Skeletal muscle cell (primary cell): Measurements from ENCODE around the gene TENT4B.
"Not testable (repeated sequence)": the region's sequence is repeated elsewhere in the genome, so short reads cannot be mapped to it uniquely, and the experiment has no call there.

Source experiments
- DNase-seq: peaks from one replicate; pipeline ENCODE4 v3.0.0-alpha.2; 2010; ENCODE audit warnings: low read depth
- H3K4me3 ChIP-seq: 2 replicates; pipeline ENCODE4 v1.5.1; 2011; ENCODE audit warnings: low read depth, mild to moderate bottlenecking, control low read depth, low read length, moderate library complexity

The TENT4B gene

DNA sequence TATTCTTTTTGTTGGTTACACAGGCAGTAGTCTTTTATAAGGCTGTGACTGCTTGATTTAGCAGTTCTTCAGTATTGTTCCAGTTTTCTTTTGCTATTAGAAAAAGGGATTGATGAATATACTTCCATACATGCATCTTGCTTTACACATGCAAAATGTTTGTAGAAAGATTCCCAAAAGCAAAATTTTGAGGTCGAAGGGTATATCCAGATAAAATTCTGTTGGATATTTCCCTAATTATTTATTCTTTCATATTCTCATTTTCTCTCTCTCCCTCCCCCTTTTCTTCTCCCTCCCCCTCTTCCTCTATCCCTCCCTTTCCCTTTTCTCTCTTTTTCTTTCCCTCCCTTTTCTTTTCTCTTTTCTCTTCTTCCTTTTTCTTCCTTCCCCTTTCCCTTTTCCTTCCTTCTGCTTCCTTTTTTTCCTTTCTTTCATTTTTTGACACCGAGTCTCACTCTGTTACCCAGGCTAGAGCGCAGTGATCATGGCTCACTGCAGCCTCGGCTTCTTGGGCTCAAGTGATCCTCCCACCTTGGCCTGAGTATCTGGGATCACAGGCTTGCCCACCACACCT is 66.4 kb downstream of the TENT4B start:
- no peak for DNase-seq
- H3K4me3 ChIP-seq = no peak overlapping the region

- H3K4me3 ChIP-seq = no peak overlapping the region
- DNase-seq = no peak
These were observed 71.2 kb downstream of the TENT4B start for GRCh38 chr16:50224286-50224685.

GRCh38 chr16:50227120-50227519 is 74.0 kb downstream of the TENT4B start:
- DNase-seq = no peak
- H3K4me3 ChIP-seq = no peak overlapping the region

GRCh38 chr16:50227665-50228064 is 74.6 kb downstream of the TENT4B start:
- no peak for DNase-seq
- H3K4me3 ChIP-seq = no peak overlapping the region

DNA sequence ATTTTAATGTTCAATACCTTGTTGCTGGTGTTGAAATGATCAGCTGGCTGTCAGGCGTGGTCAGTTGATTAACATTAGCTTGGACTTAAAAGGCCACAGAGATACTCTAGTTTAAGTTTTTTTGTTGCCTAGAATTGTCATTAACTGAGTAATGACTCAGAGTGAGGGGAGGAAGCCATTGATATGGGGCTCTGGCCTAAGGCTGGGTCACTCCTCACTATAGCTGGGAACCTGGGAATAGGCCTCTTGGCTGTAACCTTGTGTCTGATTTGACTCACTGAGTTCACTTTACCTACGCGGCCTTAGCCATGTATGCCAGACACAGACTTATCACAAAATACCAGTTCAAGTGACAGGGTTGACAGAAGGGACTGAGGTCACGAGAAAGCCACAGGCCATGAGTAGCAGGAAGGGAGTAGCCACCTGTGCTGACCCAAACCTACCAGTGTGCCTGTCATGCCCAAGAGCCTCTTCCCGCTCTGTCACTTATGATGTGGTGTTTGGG is 75.3 kb downstream of the TENT4B start:
- no peak for DNase-seq
- H3K4me3 ChIP-seq = no peak overlapping the region

GRCh38 chr16:50229149-50229726 is 76.1 kb downstream of the TENT4B start:
- no peak for DNase-seq
- H3K4me3 ChIP-seq = no peak overlapping the region

GRCh38 chr16:50234771-50235556 is 81.9 kb downstream of the TENT4B start:
- DNase-seq = no peak
- H3K4me3 ChIP-seq = no peak overlapping the region

DNA sequence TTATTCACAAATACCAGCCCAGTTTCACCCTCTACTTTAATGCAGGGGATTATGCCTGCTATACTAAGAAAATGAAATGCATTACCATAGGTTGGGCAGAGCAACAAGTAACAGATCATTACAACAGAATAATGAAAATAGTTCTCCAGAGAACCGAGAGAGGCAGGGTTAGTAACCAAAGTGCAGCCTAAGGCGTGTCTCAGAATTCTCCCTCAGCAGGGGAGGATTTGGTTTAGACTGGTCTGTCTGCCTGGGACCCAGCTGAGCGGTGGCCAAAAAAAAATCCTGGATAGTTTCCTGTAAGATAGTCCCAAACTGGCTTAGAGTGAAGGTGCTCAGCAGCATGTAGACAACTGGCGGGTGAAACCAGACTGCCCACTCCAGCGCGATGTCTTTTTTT is 82.5 kb downstream of the TENT4B start:
- DNase-seq = no peak
- no peak overlapping the region for H3K4me3 ChIP-seq

DNA sequence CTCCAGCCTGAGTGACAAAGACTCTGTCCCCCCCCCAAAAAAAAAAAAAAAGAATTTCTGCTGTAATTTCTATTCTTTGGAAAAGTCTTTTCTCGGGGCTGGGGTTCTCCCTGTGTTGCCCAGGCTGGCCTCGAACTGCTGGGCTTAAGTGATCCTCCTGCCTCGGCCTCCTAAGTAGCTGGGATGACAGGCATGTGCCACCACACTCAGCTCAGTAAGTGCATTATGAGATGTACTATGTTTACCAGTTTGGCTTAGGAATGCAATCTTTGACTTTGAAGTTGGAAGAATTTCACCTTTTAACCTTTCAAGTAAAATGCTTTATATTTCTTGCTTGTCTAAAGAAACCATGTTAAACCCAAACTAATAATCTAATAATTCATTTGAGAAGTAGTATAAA is 85.2 kb downstream of the TENT4B start:
- no peak overlapping the region for H3K4me3 ChIP-seq
- DNase-seq = no peak

DNA sequence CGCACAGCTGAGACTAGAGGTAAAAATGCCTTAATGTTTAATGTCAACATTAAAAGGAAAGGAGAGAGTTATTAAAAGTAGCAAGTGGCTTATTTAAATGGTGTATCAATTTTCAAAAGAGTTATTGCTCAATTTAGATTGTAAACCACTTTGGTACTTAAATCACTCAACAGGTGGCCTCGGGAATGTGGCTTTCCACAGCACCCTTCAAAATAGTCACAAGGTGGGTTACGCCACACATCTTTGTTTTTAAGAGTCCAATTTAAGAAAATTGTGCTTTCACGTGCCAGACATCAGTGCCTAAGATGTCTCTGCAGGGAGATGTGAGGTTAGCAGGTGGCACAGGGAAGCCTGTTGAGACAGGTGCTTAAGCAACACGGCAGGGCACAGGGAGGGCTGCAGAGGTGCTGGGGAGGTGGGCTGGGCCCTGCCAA is 85.8 kb downstream of the TENT4B start:
- no peak for DNase-seq

DNA sequence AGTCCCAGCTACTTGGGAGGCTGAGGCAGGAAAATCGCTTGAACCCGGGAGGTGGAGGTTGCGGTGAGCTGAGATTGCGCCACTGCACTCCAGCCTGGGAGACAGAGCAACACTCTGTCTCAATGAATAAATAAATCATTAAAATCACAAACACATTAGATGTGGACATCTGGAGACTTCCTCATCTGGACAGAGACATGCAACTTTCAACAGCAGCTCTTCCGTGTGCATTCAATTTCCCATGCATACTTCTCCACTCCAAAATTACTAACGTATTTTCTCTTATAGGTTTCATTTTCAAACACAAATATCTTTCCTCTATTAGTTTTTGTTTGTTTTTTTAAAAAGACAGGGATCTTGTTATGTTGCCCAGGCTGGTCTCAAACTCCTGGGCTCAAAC is 89.9 kb downstream of the TENT4B start:
- not testable (repeated sequence) for H3K4me3 ChIP-seq, DNase-seq

More for the DNA sequence above, 85.8 kb downstream of the TENT4B start:
- no peak overlapping the region for H3K4me3 ChIP-seq

- no peak for DNase-seq
- no peak overlapping the region for H3K4me3 ChIP-seq
These were observed 91.0 kb downstream of the TENT4B start for GRCh38 chr16:50244140-50244503.

GRCh38 chr16:50244504-50245416 is 91.7 kb downstream of the TENT4B start:
- DNase-seq = no peak
- H3K4me3 ChIP-seq = peak overlapping the region; percentile 51

DNA sequence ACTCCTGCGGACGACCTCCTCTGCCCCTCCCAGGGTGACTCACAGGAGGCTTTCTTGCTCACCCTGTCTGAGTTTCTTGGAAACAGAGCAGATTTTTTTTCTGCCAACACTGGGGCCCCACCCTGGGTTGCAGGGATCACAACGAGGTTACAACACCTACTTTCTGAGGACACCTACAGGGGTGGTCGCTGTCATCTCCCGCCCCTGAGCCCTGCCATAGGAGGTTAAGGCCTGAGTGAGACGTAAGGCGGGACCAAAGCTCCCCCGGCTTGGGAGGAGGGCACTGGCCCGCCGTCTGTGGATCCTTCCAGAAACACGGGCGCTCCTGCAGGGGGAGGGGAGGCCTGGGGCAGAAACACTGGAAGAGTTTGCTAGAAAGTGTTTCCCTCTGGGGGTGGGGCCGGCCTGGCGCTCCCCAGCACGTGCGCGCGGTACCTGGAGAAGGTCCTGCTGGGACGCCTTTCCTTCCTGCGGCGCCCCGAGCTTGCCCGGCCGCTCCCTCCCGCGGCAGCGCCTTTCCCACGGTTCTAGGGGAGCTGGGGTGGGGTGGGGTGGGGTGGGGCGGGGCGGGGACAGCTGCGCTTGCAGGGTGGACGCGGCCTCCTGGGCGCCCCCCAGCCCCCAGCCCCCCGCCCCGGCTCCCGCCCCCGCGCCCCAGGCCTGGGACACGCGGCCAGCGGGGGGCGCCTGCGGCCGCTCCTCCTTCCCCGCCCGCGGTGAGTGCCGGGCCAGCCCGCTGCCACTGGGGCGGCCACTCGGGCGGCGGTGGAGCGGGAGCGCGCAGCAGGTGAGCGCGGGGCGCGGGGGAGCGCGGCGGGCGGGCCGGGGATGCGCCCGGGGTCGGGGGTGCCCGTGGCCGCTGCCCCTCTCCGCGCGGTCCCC is 92.6 kb downstream of the TENT4B start:
- no peak for DNase-seq
- H3K4me3 ChIP-seq = peak overlapping the region; percentile 59

DNA sequence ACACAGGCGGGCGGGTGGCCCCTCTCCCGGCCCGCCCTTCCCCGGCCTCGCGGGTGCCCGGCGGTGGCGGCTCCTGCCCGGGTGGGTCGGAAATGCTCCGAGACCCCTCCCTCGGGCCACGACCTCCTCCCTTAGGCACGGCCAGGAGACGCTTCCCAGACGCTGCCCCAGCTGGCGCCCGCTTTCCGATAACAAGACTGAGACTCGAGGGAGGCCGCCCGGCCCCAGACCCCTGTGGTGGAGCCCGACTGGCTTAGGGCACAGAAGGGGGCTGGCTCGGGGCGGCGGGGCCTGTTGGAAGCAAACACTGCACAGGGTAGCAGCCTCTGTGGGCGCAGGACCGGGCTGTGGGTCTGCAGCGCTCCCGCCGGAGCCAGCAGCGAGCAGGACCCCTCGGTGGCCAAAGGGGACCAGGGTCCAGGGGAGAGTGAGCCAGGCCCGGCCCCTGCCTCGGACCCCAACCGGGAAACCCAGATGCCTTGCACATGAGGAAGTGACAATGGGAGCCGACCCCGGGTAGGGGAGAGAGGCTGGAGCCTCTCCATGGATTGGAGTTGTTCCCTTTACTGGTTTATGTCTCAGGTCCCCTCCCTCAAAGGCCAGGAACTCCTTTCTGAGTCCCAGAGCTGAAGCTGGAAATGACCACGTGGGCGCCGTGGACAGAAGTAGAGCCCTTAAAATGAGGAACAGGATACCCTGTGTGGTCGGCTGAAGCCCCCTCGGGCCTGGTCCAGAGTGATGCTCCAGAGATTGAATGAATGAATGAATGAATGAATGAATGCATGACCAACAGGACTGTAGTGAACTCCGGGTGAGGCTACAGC is 93.4 kb downstream of the TENT4B start:
- no peak for DNase-seq
- H3K4me3 ChIP-seq = peak overlapping the region; percentile 59

GRCh38 chr16:50247123-50247905 is 94.2 kb downstream of the TENT4B start:
- DNase-seq = no peak
- no peak overlapping the region for H3K4me3 ChIP-seq

DNA sequence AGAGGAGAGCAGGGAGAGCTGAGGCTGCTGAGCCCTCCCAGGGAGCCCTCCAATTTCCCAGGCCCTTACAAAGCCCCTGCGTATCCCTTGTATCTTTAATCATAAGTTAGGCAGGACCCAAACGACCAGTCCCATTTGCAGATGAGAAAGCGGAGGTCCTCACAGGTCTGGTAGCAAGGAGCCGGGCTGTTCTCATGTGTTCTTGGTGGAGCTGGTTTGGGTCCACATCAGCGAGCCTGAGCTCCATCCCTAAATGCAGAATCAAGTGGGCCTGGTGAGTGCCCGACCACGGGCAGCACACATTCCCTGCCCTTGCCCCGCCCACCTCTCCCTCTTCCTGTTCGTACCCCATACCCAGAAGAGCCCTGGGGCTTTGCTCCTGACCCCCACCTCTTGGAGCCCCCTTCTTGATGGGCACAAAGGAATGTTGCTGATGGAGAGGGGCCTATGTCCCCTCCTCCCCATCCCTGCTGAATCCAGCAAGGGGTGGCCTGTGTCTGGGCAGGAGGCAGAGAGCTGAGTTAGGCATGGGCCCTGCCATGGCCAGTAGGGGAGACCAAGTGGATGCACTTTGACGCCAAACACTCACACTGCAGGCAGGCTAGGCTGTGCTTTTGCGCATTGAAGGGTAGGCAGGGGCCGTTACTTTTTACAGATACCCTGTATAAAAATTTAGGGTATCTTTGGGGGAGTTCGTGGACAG is 95.0 kb downstream of the TENT4B start:
- H3K4me3 ChIP-seq = no peak overlapping the region
- DNase-seq = no peak
